Transverse colon (tissue), 3 donors: ENCODE results near the gene OTUD7B.

Experiments
- CTCF ChIP-seq, 5 experiments: fragments of 200-600 bp in 3 of 5; fragments of 450-650 bp in 2 of 5; sonication (generic) in 3 of 5; IDR thresholded peaks; 1 replicate in 2 of 5; 2 replicates in 3 of 5; pipeline ENCODE4 v1.5.1; 2016 to 2017; ENCODE audit warnings: antibody characterized with exemption in 5 of 5, inconsistent platforms in 3 of 5, mild to moderate bottlenecking in 2 of 5, moderate library complexity in 1 of 5
- EP300 ChIP-seq: sonication (generic); formaldehyde crosslinking; IDR thresholded peaks from one replicate; pipeline ENCODE4 v1.6.1; 2017; ENCODE audit warnings: antibody characterized with exemption, low read depth

GRCh38 chr1:149942207-149942606, 68.3 kb downstream of the OTUD7B start:
- TF ChIP-seq CTCF (IDR thresholded peaks at IDR 0.05), result peak in 2 of 5 experiments; percentile 16 to 22
- TF ChIP-seq EP300, result no peak
